ENCODE measurements around the gene NAT16. TPM values are rescaled to one million over a fixed set of nuclear protein-coding genes. Genes with fewer than 3 reads are reported as not detected.

NAT16 gene
- total RNA-seq, 1 donor = not detected

DNA sequence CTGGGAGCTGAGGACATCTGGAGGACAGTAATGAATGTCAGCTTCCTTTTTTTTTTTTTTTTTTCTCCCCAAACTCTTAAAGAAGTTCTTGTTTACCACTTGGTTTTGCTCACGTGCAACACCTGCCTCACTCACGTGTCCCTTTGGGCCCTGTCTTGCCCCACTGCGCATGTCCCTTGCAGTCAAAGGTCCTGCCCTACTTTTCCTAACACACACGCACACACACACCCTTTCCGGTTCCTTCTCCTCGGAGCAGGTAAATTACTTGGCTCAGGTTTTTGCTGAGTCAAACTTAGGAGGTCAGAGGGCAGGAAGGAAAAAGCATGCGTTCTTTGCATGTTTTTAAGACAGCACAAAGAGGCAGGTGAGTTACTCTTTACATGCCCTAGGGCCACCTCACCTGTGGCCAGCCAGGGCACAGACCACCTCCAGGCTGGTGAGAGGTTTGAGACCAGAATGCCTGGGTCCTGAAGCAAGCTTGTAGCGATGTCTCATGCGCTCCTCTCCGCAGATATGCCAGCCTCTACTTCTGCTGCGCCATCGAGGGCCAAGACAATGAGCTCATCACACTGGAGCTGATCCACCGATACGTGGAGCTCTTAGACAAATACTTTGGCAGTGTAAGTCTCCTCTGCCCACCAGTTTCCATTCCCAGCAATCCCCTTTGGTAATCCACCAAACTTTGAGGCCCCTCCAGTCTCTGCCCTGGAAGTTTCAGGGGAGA is 23.1 kb downstream of the NAT16 start:
- no peak for DNase-seq (ENCODE audit: low read depth)
- TF ChIP-seq, protein P1, sequence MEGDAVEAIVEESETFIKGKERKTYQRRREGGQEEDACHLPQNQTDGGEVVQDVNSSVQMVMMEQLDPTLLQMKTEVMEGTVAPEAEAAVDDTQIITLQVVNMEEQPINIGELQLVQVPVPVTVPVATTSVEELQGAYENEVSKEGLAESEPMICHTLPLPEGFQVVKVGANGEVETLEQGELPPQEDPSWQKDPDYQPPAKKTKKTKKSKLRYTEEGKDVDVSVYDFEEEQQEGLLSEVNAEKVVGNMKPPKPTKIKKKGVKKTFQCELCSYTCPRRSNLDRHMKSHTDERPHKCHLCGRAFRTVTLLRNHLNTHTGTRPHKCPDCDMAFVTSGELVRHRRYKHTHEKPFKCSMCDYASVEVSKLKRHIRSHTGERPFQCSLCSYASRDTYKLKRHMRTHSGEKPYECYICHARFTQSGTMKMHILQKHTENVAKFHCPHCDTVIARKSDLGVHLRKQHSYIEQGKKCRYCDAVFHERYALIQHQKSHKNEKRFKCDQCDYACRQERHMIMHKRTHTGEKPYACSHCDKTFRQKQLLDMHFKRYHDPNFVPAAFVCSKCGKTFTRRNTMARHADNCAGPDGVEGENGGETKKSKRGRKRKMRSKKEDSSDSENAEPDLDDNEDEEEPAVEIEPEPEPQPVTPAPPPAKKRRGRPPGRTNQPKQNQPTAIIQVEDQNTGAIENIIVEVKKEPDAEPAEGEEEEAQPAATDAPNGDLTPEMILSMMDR (IDR thresholded peaks at IDR 0.05; ENCODE audit: insufficient read depth, low read length) = no peak
- H3K4me3 ChIP-seq (ENCODE audit: low read depth, low read length) = no peak overlapping the region

DNA sequence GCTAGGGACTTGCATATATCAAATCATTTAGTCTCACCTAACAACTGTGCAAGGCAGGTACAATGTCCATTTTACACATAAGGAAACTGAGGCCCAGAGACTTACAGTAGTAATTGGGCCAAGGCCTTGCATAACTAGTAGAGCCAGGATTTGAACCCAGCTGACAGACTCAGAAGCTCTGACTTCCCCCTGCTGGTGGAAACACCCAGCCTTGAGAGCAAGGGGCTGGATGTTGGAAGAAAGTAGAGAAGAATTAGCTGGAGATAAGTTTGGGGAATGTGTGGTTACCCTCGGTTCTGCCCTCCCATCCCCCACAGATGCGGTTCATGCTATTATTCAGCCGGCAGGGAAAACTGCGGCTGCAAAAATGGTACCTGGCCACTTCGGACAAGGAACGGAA is 23.8 kb downstream of the NAT16 start:
- no peak overlapping the region for H3K4me3 ChIP-seq (ENCODE audit: low read depth, low read length)
- no peak for DNase-seq (ENCODE audit: low read depth)
- TF ChIP-seq, protein P1 (IDR thresholded peaks at IDR 0.05; ENCODE audit: insufficient read depth, low read length) = peak; percentile 17

DNA sequence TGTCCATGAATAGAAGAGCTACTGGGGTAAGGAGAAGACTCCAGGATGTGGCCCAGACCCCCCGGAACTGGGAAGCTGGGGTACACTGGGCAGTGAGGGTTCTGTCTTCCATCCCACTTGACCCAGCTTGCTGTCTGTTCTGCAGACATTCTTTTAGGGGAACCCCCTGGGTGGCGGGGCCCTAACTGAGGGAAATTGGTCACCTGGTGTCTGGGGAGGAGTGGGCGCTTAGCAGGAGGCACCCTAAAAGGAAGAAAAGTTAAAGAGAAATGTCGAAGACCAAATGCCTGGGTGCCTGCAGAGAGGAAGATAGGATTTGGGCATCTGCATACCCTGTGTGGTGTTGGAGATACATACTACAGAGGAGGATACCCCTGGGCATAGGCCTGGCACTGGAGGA is 24.8 kb downstream of the NAT16 start:
- DNase-seq (ENCODE audit: low read depth) = no peak
- H3K4me3 ChIP-seq (ENCODE audit: low read depth, low read length) = peak overlapping the region; percentile 79
- TF ChIP-seq, protein P1 (IDR thresholded peaks at IDR 0.05; ENCODE audit: insufficient read depth, low read length) = no peak

DNA sequence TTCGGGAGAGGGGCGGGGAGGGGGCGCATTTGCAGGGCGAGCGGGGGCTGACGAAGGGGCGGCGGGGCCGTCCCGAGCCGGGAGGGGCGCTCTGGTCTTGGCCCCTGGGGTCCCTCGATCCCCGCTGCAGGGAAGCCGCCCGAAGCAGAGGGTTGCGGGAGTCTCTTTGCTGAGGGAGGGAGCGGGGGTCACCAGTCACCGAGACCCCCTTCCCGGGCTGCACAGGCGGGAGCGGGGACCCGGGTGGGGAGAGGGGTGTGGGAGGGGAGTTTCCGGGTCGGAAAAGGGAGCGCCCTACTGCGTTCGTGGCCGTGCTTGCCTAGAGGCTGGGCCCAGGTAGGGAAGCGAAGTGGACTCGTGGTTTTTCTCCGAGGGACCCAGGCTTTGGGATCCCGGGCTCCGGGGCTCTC is 25.4 kb downstream of the NAT16 start:
- H3K4me3 ChIP-seq (ENCODE audit: low read depth, low read length) = peak overlapping the region; percentile 79
- no peak for DNase-seq (ENCODE audit: low read depth)
- TF ChIP-seq, protein P1 (IDR thresholded peaks at IDR 0.05; ENCODE audit: insufficient read depth, low read length) = no peak

DNA sequence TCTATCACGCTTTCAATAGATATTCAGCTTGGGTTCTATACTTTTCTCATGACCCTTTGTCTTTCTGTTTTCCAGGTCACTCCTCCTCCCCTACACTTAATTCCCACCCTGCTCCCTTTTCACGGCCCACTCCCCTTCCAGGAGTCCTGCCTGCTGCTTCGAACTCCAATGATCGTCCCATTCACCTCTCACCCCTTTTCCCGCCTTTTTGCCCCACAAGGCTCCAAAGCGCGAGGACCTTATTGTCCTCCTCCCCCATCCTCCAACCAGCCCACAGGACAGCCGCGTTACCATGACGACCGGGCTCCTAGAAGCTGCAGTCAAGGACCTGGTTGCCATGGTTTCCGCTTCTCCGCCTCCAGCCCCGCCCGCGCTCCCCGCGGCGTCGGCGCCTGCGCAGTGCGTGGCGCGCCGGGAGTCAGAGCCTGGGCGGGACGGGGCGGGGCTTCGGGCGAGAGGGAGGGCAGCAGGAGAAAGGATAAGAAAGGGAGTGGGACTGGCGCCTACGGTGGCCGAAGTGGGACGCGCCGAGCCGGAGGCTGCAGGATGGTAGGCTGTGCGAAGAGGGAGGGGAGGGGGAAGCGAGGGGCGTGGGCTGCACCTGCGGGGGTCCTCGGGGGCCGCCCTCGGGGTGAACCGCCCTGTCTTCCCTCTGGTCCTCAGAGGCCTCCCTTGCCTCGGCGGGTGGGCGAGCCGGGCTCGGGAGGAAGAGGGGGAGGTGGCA is 26.0 kb downstream of the NAT16 start, which contains the start of gene AP1S1:
TSS of gene AP1S1 (plus strand) at position 508 of the 724 bp plus-strand sequence. CDS start at position 547, 39 bp downstream.
- H3K4me3 ChIP-seq (ENCODE audit: low read depth, low read length) = peak within 1 kb of the TSS; percentile 79
- peak; percentile 91 for DNase-seq (ENCODE audit: low read depth)
- TF ChIP-seq, protein P1 (IDR thresholded peaks at IDR 0.05; ENCODE audit: insufficient read depth, low read length) = no peak

DNA sequence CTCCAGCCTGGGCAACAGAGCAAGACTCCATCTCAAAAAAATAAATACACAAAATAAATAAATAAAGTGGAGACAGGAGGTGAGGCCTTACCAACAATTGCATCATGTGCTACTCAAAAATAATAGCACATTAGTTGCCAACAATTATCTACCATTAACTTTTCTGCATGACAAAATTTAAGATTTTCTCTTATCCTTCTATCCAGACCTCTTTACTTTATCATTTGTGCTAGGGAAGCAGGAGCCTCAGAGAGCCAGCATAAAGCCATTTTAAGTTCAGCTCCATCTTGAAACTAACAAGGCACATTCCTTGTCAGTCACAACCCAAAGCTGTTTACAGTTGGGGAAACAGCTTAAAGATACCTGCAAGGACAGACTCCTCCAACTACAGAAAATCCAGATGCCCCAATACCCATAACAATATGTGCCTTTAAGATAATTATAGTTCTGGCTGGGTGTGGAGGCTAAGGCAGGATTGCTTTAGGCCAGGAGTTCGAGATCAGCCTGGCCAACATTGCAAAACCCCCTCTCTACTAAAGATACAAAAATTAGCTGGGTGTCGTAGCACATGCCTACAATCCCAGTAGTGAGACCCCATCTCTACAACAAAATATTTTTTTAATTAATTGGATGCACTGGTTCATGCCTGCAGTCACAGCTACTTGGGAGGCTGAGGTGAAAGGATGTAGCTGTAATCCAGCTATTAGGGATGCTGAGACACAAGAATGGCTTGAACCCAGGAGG is 28.0 kb downstream of the NAT16 start:
- no peak for DNase-seq (ENCODE audit: low read depth)
- H3K4me3 ChIP-seq (ENCODE audit: low read depth, low read length) = no peak overlapping the region
- TF ChIP-seq, protein P1 (IDR thresholded peaks at IDR 0.05; ENCODE audit: insufficient read depth, low read length) = no peak
